Esophagus muscularis mucosa (tissue), 4 donors: ENCODE data around the gene SLC45A3.

Experiments
- EP300 ChIP-seq: sonication (generic); formaldehyde crosslinking; IDR thresholded peaks from one replicate; pipeline ENCODE4 v1.6.1; 2017; ENCODE audit warnings: antibody characterized with exemption
- POLR2A ChIP-seq: fragments of 450-650 bp; IDR thresholded peaks from one replicate; pipeline ENCODE4 v1.6.1; 2017; ENCODE audit warnings: antibody characterized with exemption, moderate library complexity, mild to moderate bottlenecking, low read depth
- POLR2AphosphoS5 ChIP-seq, 2 donors: sonication (generic); formaldehyde crosslinking; IDR thresholded peaks; one replicate each; pipeline ENCODE4 v1.6.1; 2017; ENCODE audit warnings: antibody characterized with exemption in 2 of 2
- TF ChIP-seq, protein P1 (sequence below), 3 experiments: fragments of 200-600 bp in 2 of 3; fragments of 450-650 bp in 1 of 3; sonication (generic) in 2 of 3; IDR thresholded peaks; one replicate each; pipeline ENCODE4 v1.5.1; 2017 to 2019; ENCODE audit warnings: antibody characterized with exemption in 3 of 3, mild to moderate bottlenecking in 2 of 3, moderate library complexity in 1 of 3

DNA sequence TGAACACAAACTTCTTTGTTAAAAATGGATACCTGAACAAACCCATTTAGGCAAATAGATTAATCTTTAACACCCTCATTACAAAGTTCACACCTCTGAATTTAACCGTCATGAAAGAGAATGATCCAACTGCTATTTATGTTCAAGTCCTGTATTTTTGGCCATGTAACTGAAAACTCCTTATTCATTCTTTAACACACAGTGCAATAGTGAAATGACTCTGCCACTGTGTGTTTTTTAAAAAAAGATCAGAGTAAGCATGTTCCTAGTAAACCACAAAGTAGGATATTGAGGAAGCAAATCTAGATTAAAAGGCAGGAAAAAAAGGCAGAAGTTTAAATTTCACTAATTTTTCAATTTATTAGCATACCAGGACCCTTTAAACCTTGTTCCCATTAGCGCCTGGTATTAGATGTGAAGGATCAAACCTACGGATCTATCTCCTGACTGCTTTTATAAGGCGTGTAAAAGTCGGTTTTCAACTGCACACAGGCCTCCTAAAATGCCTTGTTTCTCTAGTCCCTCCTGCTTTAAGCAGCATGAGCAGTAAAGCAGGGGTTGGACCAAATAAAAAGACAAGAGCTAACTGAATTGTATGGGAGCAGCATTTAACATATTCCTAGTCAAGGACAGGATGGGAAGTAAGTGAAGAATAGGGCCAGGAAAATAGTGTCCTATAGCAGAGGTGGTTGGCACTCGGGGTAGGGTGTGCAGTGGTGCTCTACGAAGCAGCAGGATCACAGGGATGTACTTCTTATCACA, 36.2 kb upstream of the SLC45A3 start:
- TF ChIP-seq, protein P1, sequence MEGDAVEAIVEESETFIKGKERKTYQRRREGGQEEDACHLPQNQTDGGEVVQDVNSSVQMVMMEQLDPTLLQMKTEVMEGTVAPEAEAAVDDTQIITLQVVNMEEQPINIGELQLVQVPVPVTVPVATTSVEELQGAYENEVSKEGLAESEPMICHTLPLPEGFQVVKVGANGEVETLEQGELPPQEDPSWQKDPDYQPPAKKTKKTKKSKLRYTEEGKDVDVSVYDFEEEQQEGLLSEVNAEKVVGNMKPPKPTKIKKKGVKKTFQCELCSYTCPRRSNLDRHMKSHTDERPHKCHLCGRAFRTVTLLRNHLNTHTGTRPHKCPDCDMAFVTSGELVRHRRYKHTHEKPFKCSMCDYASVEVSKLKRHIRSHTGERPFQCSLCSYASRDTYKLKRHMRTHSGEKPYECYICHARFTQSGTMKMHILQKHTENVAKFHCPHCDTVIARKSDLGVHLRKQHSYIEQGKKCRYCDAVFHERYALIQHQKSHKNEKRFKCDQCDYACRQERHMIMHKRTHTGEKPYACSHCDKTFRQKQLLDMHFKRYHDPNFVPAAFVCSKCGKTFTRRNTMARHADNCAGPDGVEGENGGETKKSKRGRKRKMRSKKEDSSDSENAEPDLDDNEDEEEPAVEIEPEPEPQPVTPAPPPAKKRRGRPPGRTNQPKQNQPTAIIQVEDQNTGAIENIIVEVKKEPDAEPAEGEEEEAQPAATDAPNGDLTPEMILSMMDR (IDR thresholded peaks at IDR 0.05) = no peak
- TF ChIP-seq POLR2A = no peak
- TF ChIP-seq EP300 = no peak
- TF ChIP-seq POLR2AphosphoS5 (IDR thresholded peaks at IDR 0.05) = no peak
